ENCODE measurements around the gene GRIN3B.

GRCh38 chr19:1046836-1047695 lies 46.8 kb downstream of the GRIN3B start:
- TF ChIP-seq USF2 (IDR thresholded peaks at IDR 0.05; ENCODE audit: low read depth, low read length) (no peak), CHD1 (IDR thresholded peaks at IDR 0.05; ENCODE audit: low read depth, low read length) (no peak), CTCF (conservative IDR thresholded peaks at IDR 0.05; ENCODE audit: low read depth, low read length) (no peak), POLR2A (IDR thresholded peaks at IDR 0.05; ENCODE audit: low read depth, low read length) (no peak), RAD21 (IDR thresholded peaks at IDR 0.05; ENCODE audit: low read length) (no peak), CEBPB (IDR thresholded peaks at IDR 0.05; ENCODE audit: low read depth, low read length) (no peak)

All from IMR-90 (cell line).